HG02884 (cell line): ENCODE measurements around the gene OPRM1.
"Not testable (repeated sequence)": the region's sequence is repeated elsewhere in the genome, so short reads cannot be mapped to it uniquely, and the experiment has no call there.

ENCODE experiments used
- ATAC-seq: cut with Tn5 transposase; IDR thresholded peaks from one replicate; pipeline ENCODE4 v1.9.1; 2021; ENCODE audit warnings: mild to moderate bottlenecking, moderate library complexity; ENCODE audit not compliant: unreplicated experiment

Gene OPRM1

GRCh38 chr6:154039231-154039842, at the start of gene OPRM1:
TSS of gene OPRM1 (plus strand) at chr6:154039240. CDS start at chr6:154039545, 305 bp downstream.
- no peak for ATAC-seq

- ATAC-seq, result no peak
Observed at GRCh38 chr6:153989989-153990388, 49.1 kb upstream of the OPRM1 start.

- ATAC-seq, result no peak
Observed at GRCh38 chr6:153994004-153994403, 45.0 kb upstream of the OPRM1 start.

- no peak for ATAC-seq
Observed at GRCh38 chr6:153994811-153995210, 44.2 kb upstream of the OPRM1 start.

GRCh38 chr6:153997221-153997620, 41.8 kb upstream of the OPRM1 start:
- no peak for ATAC-seq

GRCh38 chr6:154001494-154002285, 37.4 kb upstream of the OPRM1 start:
- ATAC-seq, result no peak

GRCh38 chr6:154002894-154003293, 36.1 kb upstream of the OPRM1 start:
- no peak for ATAC-seq

GRCh38 chr6:154010371-154010770, 28.7 kb upstream of the OPRM1 start:
- ATAC-seq, result no peak

- no peak for ATAC-seq
Observed at GRCh38 chr6:154012852-154013251, 26.2 kb upstream of the OPRM1 start.

- ATAC-seq, result no peak
Observed at GRCh38 chr6:154017786-154018185, 21.3 kb upstream of the OPRM1 start.

- no peak for ATAC-seq
Observed at GRCh38 chr6:154030646-154031045, 8.4 kb upstream of the OPRM1 start.

- no peak for ATAC-seq
Observed at GRCh38 chr6:154041001-154041400, 2.0 kb downstream of the OPRM1 start.

- no peak for ATAC-seq
Observed at GRCh38 chr6:154053141-154053540, 14.1 kb downstream of the OPRM1 start.

GRCh38 chr6:154056536-154056935, 17.5 kb downstream of the OPRM1 start:
- ATAC-seq, result no peak

GRCh38 chr6:154057098-154057497, 18.1 kb downstream of the OPRM1 start:
- no peak for ATAC-seq

- no peak for ATAC-seq
Observed at GRCh38 chr6:154058963-154059680, 20.1 kb downstream of the OPRM1 start.

- ATAC-seq, result no peak
Observed at GRCh38 chr6:154060076-154060475, 21.0 kb downstream of the OPRM1 start.

GRCh38 chr6:154070041-154070440, 31.0 kb downstream of the OPRM1 start:
- ATAC-seq, result no peak

- no peak for ATAC-seq
Observed at GRCh38 chr6:154070657-154071056, 31.6 kb downstream of the OPRM1 start.

- ATAC-seq, result no peak
Observed at GRCh38 chr6:154071236-154071635, 32.2 kb downstream of the OPRM1 start.

GRCh38 chr6:154071711-154072110, 32.7 kb downstream of the OPRM1 start:
- no peak for ATAC-seq

GRCh38 chr6:154078596-154078995, 39.6 kb downstream of the OPRM1 start:
- not testable (repeated sequence) for ATAC-seq
